NCI-H2196 (cell line): ENCODE results near the gene CLDN22.
A peak's percentile ranks its signal among the peaks of the same experiment; 100 is the strongest.

Source experiments
- DNase-seq: peaks from one replicate; lab custom pipeline; 2025; ENCODE audit not compliant: unreplicated experiment; lab: John Stamatoyannopoulos, UW

The CLDN22 gene

DNA sequence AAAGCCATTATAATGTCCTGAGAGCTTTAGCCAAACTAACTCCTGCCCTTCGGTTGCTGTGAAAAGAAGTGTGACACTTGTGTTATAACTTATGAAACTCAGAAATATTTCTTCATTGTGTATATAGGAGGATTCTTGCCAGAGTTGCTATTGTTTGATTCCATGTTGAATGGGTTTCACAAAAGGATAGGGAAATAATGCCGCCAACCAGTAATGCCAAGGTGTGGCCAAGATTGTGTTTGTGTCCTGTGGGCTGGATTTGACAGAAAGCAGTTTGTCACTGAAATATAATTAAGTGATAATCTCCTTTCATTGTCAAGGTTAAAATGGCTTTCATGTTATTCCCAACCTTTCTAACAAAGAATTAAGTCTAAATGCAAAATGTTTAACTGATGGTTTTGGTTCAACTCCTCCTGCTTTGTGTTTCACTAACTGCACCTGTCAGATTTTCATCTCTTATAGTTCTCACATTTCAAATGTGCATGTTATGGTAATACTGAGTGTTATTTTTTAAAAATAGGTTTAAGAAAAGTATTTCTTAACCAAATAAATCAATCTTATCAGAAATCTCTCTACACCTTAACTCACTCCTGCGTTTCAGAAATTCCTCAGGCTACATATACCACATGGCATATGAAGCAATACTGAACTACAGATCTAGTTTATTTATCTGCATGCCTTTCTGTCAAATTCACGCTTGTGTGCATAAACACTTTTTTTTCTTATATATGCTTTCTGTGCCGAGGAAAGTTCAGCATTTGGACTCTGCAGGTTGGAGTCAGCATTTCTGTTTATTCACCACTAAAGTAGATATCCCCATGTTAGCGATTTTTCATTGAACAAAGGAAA is at the start of gene CLDN22:
TSS of gene CLDN22 (minus strand) at position 66 of the 849 bp plus-strand sequence. CDS start at position 8, 58 bp downstream.
- no peak for DNase-seq

- no peak for DNase-seq
Observed at GRCh38 chr4:183369073-183369472, 49.0 kb upstream of the CLDN22 start.

DNA sequence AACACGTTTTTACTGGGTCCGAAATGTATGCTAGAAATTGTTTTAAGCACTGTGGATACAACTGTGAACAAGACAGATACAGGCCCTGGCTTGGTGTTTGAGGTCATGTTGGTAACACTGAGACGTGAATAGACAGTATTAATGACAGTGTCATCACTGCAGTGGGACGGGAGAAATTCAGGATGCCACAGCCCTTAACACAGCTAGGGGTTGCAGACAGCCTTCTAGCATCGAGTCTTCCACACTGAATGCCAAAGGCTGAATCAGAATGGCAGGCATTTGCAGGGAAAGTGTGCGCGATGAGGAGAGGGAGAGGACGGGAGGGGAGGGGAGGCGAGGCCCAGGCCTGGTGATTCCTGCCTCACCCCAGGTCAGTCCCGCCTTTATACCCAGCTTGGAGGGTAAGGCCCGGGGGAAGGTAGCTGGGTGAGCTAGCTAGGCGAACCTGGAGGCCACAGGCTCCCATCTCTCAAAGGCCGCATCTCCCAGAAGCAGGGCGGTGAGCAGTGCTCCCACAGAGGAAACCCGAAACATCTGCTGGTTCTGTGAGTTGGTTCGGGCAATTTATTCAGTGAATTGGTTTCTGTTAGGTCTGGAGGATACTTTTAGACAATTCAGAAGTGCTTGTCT is 46.2 kb upstream of the CLDN22 start:
- no peak for DNase-seq

GRCh38 chr4:183364025-183364424 is 43.9 kb upstream of the CLDN22 start:
- no peak for DNase-seq

DNA sequence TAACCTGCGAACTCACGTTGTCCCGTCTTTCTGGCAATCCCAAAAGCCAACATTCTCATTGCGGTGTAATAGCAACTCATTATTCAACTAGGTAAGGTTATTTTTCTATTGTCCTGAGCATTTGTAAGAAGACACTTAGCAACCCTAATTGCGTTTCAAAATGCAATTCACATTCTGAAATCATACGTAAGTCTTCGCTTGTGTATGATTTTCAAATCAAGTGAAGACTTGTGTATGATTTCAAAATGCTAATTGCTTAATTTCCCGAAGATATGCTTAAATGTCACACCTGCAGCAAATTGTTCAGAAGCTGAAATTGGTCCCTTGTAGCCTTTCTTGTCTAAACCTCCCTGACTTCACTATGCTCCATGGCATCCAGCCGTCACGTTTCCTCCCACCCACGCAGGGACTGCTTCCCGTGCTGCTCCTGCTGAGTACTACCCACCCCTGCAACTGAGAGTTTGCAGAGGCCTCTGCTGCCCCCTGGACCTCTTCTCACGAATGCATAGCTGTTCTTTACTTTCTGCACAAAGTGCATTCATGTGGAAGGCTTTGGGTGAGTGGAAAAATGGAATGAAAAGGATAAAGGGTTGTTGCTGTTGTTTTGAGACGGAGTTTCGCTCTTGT is 43.0 kb upstream of the CLDN22 start:
- no peak for DNase-seq

GRCh38 chr4:183362036-183362435 is 42.0 kb upstream of the CLDN22 start:
- DNase-seq, result no peak

DNA sequence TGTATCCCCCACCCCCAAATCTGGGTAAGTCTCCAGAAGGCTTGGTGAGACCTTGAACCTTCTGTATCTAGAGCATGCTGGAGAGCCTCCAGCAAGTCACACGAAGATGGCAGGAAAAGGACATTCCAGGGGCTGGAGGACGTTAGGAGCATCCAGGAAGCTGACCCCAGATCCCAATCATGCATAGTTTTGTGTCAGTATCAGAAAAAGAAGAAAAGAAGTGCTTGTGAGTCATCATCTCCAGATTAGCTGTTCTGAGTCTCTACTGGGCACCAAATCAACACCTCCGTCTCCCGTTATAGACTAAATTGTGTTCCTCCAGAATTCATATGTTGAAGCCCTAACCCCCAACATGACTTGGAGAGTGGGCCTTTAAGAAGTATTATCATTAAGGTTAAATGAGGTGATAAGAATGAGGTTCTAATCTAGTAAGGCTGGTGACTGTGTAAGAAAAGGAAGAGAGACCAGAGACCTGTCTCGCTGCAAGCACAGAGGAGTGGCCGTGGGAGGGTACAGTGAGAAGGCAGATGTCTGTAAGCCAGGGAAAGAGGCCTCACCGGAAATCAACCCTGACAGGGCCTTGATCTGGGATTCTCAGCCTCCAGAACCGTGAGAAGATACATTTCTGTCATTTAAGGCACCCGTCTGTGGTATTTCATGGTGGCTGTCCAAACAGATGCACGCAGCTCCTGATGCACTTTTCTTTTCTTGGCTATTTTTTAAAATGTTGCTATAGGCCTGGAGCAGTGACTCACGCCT is 40.3 kb upstream of the CLDN22 start:
- no peak for DNase-seq

GRCh38 chr4:183358215-183358755 is 38.2 kb upstream of the CLDN22 start:
- no peak for DNase-seq

DNA sequence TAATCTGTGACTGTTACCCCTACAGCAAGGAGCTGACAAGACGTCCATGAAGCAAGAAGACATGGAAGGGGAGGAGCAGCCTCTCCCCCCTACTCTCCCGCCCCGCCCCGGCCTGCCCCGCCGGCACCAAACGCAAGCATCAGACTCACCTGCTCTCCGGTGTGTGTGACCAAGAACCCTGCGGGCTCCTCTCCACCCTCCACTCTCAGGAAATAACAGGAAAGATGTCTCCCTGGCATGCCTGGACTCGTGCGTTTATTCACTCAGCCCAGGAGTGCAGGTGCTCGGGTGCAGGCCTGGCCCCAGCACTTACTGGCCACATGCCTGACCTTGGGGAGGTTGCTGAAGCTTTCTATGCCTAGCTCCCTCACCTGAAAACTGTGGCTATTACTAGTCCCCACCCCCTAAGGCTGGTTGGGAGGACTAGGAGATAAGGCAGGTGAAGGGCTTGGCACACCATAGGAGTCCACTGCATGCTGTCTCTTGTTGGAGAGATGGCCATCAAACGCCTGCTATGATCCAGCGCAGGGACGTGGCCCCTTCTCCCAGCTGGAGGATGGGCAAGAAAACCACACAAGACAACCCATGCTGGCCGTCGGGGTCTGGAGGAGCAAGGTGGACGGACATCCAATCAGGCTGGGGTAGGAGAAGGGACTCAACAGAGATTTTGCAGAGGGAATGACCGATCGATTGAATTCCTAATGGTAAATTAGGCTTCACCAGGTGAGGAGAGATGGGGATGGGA is 37.0 kb upstream of the CLDN22 start:
- peak; percentile 38 for DNase-seq

- no peak for DNase-seq
Observed at GRCh38 chr4:183356173-183356830, 36.2 kb upstream of the CLDN22 start.

DNA sequence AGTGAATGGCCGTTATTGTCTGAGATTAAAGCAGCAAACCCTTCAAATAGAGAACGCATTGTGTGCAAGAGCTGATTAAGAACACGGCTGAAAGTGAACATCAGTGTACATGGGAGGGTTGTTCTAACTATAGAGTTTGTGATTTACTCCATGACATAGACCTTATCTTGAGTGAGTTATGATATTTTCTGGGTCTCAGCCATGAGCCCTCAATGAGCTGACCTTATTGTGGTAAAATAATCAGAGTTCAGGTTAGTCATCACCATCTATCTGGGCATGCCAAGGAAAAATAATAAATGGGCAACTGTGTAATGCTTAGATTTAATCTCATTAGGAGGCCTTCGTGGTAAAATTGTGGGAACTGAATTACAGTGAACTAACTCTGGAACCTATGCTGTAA is 35.3 kb upstream of the CLDN22 start:
- DNase-seq, result no peak

- peak; percentile 10 for DNase-seq
Observed at GRCh38 chr4:183354219-183354618, 34.1 kb upstream of the CLDN22 start.

GRCh38 chr4:183353557-183353956 is 33.5 kb upstream of the CLDN22 start:
- DNase-seq, result no peak

- no peak for DNase-seq
Observed at GRCh38 chr4:183352546-183352945, 32.5 kb upstream of the CLDN22 start.

- no peak for DNase-seq
Observed at GRCh38 chr4:183350317-183351071, 30.4 kb upstream of the CLDN22 start.

- DNase-seq, result no peak
Observed at GRCh38 chr4:183349673-183350072, 29.6 kb upstream of the CLDN22 start.

GRCh38 chr4:183348706-183349659 is 28.9 kb upstream of the CLDN22 start:
- no peak for DNase-seq

DNA sequence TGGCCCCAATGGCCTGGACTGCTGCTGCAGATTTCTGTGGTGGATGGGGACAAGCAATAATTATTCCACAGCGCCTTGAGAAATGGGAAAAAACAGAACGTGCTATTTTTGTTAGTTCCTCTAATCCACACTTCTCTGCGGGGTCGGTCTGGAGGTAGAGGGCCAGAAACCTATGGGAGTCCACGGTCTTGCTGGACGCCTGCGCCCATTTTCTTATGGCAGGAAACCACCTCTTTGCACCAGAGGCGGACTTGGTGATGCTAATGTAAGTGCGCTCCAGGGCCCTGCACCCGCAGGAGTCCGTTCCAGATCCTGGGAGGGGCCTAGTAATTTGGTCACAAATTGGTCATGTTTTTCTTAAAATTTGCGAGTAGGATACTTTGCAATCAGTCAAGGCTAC is 28.1 kb upstream of the CLDN22 start:
- no peak for DNase-seq
